ENCODE data around the gene SCN10A.

Gene SCN10A

DNA sequence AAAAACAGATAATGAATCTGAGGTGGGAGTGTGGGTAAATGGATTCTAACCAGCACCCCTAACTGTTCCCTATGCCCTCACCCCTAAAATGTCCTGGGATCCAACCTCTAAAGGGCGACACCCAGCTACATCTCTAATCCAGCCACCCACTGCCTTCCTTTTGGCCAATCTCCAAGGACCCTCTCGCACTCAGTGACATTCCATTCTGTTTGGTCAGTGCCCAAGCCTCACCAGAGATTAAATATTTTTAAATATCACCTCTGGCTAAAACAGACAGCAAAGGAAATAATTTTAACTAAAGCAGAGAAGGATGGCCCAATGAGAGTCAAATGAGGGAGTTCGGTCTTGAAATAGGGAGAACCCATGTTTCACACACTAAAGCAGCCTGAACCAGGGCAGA, 19.9 kb upstream of the SCN10A start:
- no peak overlapping the region for H3K27ac ChIP-seq

DNA sequence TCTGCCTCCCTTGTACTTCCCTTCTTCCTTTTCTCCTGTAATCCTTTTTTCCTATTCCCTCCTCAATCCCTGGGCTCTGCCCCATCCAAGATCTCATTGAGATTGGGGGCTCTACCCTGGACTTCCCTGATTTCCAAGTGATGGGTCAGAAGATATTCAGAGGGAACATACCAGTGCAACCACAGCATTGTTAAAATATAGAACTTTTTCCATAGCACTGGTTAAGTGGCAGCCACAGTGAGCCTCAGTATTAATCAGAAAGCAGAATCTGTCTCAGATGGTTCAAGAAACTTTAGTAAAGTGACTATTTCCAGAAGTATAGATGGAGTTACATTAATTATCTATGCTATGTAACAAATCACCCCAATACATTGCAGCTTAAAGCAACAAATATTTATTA, 18.7 kb upstream of the SCN10A start:
- no peak overlapping the region for H3K27ac ChIP-seq

More for the DNA sequence above, 19.9 kb upstream of the SCN10A start:
- no peak for TF ChIP-seq CTCF (conservative IDR thresholded peaks at IDR 0.05)
- no peak for TF ChIP-seq ZFX (IDR thresholded peaks at IDR 0.05)

GRCh38 chr3:38834110-38834509, 18.1 kb upstream of the SCN10A start:
- H3K27ac ChIP-seq: no peak overlapping the region
- TF ChIP-seq ZFX (IDR thresholded peaks at IDR 0.05) (no peak), CTCF (conservative IDR thresholded peaks at IDR 0.05) (no peak)

More for the DNA sequence above, 18.7 kb upstream of the SCN10A start:
- TF ChIP-seq CTCF (conservative IDR thresholded peaks at IDR 0.05) (no peak), ZFX (IDR thresholded peaks at IDR 0.05) (no peak)

GRCh38 chr3:38829404-38829803, 13.4 kb upstream of the SCN10A start:
- TF ChIP-seq CTCF (conservative IDR thresholded peaks at IDR 0.05) (no peak), ZFX (IDR thresholded peaks at IDR 0.05) (no peak)
- no peak overlapping the region for H3K27ac ChIP-seq

GRCh38 chr3:38828681-38829080, 12.7 kb upstream of the SCN10A start:
- no peak overlapping the region for H3K27ac ChIP-seq
- TF ChIP-seq ZFX (IDR thresholded peaks at IDR 0.05): no peak
- no peak for TF ChIP-seq CTCF (conservative IDR thresholded peaks at IDR 0.05)

DNA sequence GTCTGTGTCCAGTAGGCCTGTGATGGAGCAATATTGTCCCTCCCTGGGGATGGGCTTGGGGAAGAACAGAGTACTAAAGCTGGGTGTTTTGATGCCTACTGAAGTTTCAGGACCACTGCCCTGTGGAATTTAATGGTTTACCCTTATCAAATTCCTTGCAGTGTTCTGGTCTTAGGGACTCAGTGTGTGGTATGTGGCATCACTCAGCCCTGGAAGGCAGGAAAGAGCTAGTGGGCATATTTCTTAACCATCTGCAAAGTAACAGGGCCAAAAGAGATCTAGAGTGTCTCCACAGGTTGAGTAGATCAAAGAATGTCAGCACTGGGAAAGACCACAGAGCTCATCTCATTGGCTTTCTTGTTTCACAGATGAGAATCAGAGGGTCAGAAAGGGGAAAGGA, 11.8 kb upstream of the SCN10A start:
- no peak for TF ChIP-seq CTCF (conservative IDR thresholded peaks at IDR 0.05)
- TF ChIP-seq ZFX (IDR thresholded peaks at IDR 0.05): no peak
- no peak overlapping the region for H3K27ac ChIP-seq

GRCh38 chr3:38826001-38826400, 10.0 kb upstream of the SCN10A start:
- TF ChIP-seq CTCF (conservative IDR thresholded peaks at IDR 0.05): no peak
- H3K27ac ChIP-seq: no peak overlapping the region

Data from C4-2B (cell line).